Dedifferentiated amniotic fluid mesenchymal stem cell (primary cell): Measurements from ENCODE around the gene TATDN3.
"Not testable (repeated sequence)": the region's sequence is repeated elsewhere in the genome, so short reads cannot be mapped to it uniquely, and the experiment has no call there.

ENCODE experiments used
- DNase-seq: peaks from one replicate; pipeline ENCODE4 v3.0.0-alpha.2; 2016; ENCODE audit errors: extremely low spot score

The TATDN3 gene

GRCh38 chr1:212775241-212775640 lies 16.5 kb upstream of the TATDN3 start:
- no peak for DNase-seq

- no peak for DNase-seq
These were observed 14.5 kb upstream of the TATDN3 start for GRCh38 chr1:212777151-212777550.

GRCh38 chr1:212779086-212779485 lies 12.6 kb upstream of the TATDN3 start:
- not testable (repeated sequence) for DNase-seq

- no peak for DNase-seq
These were observed 10.9 kb upstream of the TATDN3 start for GRCh38 chr1:212780759-212781158.

- DNase-seq = no peak
These were observed 10.5 kb upstream of the TATDN3 start for GRCh38 chr1:212781225-212781624.

GRCh38 chr1:212782422-212783154 lies 9.1 kb upstream of the TATDN3 start:
- peak; percentile 42 for DNase-seq

- no peak for DNase-seq
These were observed 7.7 kb upstream of the TATDN3 start for GRCh38 chr1:212783976-212784375.

- no peak for DNase-seq
These were observed 5.8 kb upstream of the TATDN3 start for GRCh38 chr1:212785871-212786270.

- DNase-seq = peak; percentile 53
These were observed 426 bp upstream of the TATDN3 start for GRCh38 chr1:212791261-212791675.

- DNase-seq = no peak
These were observed 758 bp downstream of the TATDN3 start for GRCh38 chr1:212792396-212792908.

GRCh38 chr1:212794561-212795014 lies 2.9 kb downstream of the TATDN3 start:
- DNase-seq = no peak

- no peak for DNase-seq
These were observed 6.0 kb downstream of the TATDN3 start for GRCh38 chr1:212797681-212798080.

GRCh38 chr1:212805767-212806166 lies 14.1 kb downstream of the TATDN3 start:
- DNase-seq = no peak

GRCh38 chr1:212814537-212815334 lies 23.0 kb downstream of the TATDN3 start:
- no peak for DNase-seq

GRCh38 chr1:212816567-212817278 lies 25.0 kb downstream of the TATDN3 start:
- no peak for DNase-seq

- no peak for DNase-seq
These were observed 28.0 kb downstream of the TATDN3 start for GRCh38 chr1:212819726-212820125.

- no peak for DNase-seq
These were observed 29.3 kb downstream of the TATDN3 start for GRCh38 chr1:212820969-212821368.

- DNase-seq = no peak
These were observed 31.3 kb downstream of the TATDN3 start for GRCh38 chr1:212822956-212823355.

GRCh38 chr1:212824201-212824600 lies 32.5 kb downstream of the TATDN3 start:
- DNase-seq = no peak

GRCh38 chr1:212825798-212826452 lies 34.2 kb downstream of the TATDN3 start:
- no peak for DNase-seq

GRCh38 chr1:212827171-212827776 lies 35.6 kb downstream of the TATDN3 start:
- DNase-seq = no peak
